Measurements from ENCODE around the gene KDM6B. TPM values are rescaled to one million over a fixed set of nuclear protein-coding genes. Genes with fewer than 3 reads are reported as not detected.

Gene KDM6B
- total RNA-seq, 1 experiment from 2014 or later: 28.9 TPM

DNA sequence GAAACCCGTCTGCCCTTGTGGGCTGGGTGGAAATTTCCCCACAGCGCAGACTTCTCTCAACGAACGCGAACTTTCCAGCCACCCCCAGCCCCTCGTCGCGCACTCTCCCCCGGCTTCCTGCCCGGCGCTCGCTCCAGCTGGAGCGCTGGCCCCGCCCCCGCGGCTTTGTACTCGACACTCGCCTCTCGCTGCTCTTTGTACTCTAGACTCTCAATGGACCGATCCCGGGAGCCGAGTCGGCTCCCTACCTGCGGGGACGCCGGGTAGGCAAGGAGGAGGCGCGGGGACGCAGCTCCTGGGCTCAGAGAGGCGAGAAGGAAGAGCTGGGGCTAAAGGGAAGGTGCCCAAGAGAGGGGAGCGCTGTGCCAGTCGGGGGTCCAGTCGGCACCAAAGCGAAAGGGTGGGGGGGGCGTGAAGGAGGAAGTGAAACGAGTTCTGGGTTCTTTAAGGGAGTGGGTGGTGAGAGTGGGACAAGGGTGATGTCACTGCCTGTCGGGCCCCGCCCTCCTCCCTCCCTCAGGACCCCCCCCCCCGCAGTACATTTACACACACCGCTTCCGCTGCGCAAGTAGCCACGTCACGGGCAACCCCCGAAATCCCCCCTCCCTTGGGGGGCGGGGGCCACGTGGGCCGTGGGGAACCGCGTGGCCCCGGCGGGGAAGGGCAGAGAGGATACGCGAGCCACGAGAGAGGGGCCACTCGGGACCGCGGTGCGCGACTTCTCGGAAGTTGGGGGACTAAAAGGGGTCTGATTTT is 9.7 kb downstream of the KDM6B start:
- H3K14ac ChIP-seq (ENCODE audit: insufficient read depth, low read length): no peak overlapping the region; the same call in 1 of the 2 replicates
- no peak overlapping the region for H2AFZ ChIP-seq (ENCODE audit: low read length)
- peak overlapping the region; percentile 27 for H3K9ac ChIP-seq (ENCODE audit: extremely low read depth, insufficient read length, low read length)
- H3K4ac ChIP-seq (ENCODE audit: low read depth, low read length): no peak overlapping the region
- H2BK15ac ChIP-seq (ENCODE audit: low read depth, low read length): no peak overlapping the region
- Mint-ChIP-seq H3K27ac (peak overlapping the region in 1 of 3 experiments; percentile 93; a peak in 2 of 7 replicates), H3K4me3 (peak overlapping the region; percentile 89 to 94), H3K4me1 (peaks cover 27 to 43% of the 10 kb centered on the region in 2 experiments), H3K27me3 (ENCODE audit: low read depth) (peaks cover 28% of the 10 kb centered on the region), H3K36me3 (ENCODE audit: insufficient read depth in 1 of 3, low read depth in 3 of 3) (peaks cover 4 to 31% (median 21%) of the 10 kb centered on the region in 3 experiments; a peak in 6 of 7 replicates), H3K9me3 (no peaks in the 10 kb centered on the region; a peak in 1 of 5 replicates)
- no peak overlapping the region for H4K91ac ChIP-seq (ENCODE audit: insufficient read length, low read depth, low read length)
- H3K23me2 ChIP-seq (ENCODE audit: insufficient read length, low read depth, low read length, poor library complexity, severe bottlenecking): peaks cover 29% of the 10 kb centered on the region
- peaks cover 25% of the 10 kb centered on the region; the same call in 1 of the 2 replicates for H3K27me3 ChIP-seq (ENCODE audit: insufficient read depth, low read length)
- no peak overlapping the region for H3K27ac ChIP-seq (ENCODE audit: insufficient read length, low read depth, low read length)
- H3K79me1 ChIP-seq (ENCODE audit: insufficient read depth, low read depth, low read length, poor library complexity, severe bottlenecking): no peaks in the 10 kb centered on the region
- H2BK20ac ChIP-seq (ENCODE audit: low read depth, low read length, poor library complexity, severe bottlenecking): no peak overlapping the region
- H4K5ac ChIP-seq (ENCODE audit: insufficient read length, low read depth, low read length): no peak overlapping the region
- no peak overlapping the region for H3K56ac ChIP-seq (ENCODE audit: insufficient read length, low read depth, low read length)
- H3K4me1 ChIP-seq (ENCODE audit: insufficient read depth, low read length): no peaks in the 10 kb centered on the region; the same call in 1 of the 2 replicates
- no peaks in the 10 kb centered on the region for H3K79me2 ChIP-seq (ENCODE audit: insufficient read depth, low read length)
- H3K9me3 ChIP-seq (ENCODE audit: control insufficient read depth, low read depth, low read length): no peaks in the 10 kb centered on the region
- H4K8ac ChIP-seq (replicated peaks; ENCODE audit: insufficient read length, low read depth, low read length): no peak overlapping the region
- H2BK12ac ChIP-seq (ENCODE audit: insufficient read length, low read depth, low read length): no peak overlapping the region
- H2BK5ac ChIP-seq (ENCODE audit: insufficient read length, low read length): no peak overlapping the region
- H3K18ac ChIP-seq (ENCODE audit: insufficient read length, low read depth, low read length): no peak overlapping the region
- H3T11ph ChIP-seq (ENCODE audit: low read length): no peak overlapping the region
- no peak overlapping the region for H3K23ac ChIP-seq (ENCODE audit: insufficient read length, low read depth, low read length)
- DNase-seq: peak; percentile 91
- H2BK120ac ChIP-seq (ENCODE audit: low read depth, low read length, poor library complexity, severe bottlenecking): no peak overlapping the region
- H3K4me2 ChIP-seq (ENCODE audit: insufficient read depth, insufficient read length, low read length): peak overlapping the region; percentile 97
- H2AK5ac ChIP-seq (ENCODE audit: insufficient read length, low read length): no peak overlapping the region
- no peaks in the 10 kb centered on the region for H4K20me1 ChIP-seq (ENCODE audit: control insufficient read depth, insufficient read depth, insufficient read length)
- TF ChIP-seq, protein P1, sequence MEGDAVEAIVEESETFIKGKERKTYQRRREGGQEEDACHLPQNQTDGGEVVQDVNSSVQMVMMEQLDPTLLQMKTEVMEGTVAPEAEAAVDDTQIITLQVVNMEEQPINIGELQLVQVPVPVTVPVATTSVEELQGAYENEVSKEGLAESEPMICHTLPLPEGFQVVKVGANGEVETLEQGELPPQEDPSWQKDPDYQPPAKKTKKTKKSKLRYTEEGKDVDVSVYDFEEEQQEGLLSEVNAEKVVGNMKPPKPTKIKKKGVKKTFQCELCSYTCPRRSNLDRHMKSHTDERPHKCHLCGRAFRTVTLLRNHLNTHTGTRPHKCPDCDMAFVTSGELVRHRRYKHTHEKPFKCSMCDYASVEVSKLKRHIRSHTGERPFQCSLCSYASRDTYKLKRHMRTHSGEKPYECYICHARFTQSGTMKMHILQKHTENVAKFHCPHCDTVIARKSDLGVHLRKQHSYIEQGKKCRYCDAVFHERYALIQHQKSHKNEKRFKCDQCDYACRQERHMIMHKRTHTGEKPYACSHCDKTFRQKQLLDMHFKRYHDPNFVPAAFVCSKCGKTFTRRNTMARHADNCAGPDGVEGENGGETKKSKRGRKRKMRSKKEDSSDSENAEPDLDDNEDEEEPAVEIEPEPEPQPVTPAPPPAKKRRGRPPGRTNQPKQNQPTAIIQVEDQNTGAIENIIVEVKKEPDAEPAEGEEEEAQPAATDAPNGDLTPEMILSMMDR (conservative IDR thresholded peaks at IDR 0.05): no peak
- no CpG with 5 or more reads among the region's 61 CpGs for WGBS (ENCODE audit: extremely low coverage, insufficient read length, low lambda C conversion rate)

Measured in H9 (cell line).